Keratinocyte (primary cell): ENCODE data around the gene GPR146.

Experiments used
- CTCF ChIP-seq, 3 experiments: IDR thresholded peaks in 1 of 3; conservative IDR thresholded peaks in 1 of 3; optimal IDR thresholded peaks in 1 of 3; 2 replicates in 2 of 3; 3 replicates in 1 of 3; pipeline versions ENCODE3 to v1.5.1; 2011; ENCODE audit warnings: low read length in 3 of 3, mild to moderate bottlenecking in 3 of 3, moderate library complexity in 2 of 3, control low read depth in 1 of 3, inconsistent platforms in 1 of 3; ENCODE audit not compliant: insufficient read depth in 2 of 3; ENCODE audit errors: extremely low read depth in 1 of 3
- EZH2 ChIP-seq: IDR thresholded peaks from one replicate; pipeline ENCODE4 v1.6.1; 2012; ENCODE audit warnings: inconsistent platforms, mild to moderate bottlenecking, low read length, moderate library complexity

DNA sequence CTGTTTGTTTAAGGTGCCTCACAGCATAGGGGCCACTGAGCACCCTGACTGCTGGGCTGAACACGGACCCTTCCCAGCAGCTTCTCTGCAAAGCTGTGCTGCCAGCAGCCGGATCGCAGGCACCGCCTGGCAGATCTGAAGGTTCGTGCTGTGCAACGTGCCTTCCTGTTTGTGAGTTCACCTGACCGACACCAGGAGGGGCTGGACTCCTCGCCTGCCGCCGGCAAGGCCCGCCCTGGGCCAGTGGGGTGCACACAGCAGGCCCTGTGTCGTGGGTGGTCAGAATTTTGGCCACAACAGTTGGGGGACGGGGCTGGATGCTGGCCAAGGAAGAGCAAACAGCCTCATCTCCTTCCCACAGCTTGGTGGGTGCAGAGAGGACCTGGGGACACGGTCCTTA lies 48.8 kb upstream of the GPR146 start:
- TF ChIP-seq CTCF (optimal IDR thresholded peaks at IDR 0.05 in 1 of 3, IDR thresholded peaks at IDR 0.05 in 1 of 3, conservative IDR thresholded peaks at IDR 0.05 in 1 of 3; ENCODE audit: extremely low read depth in 1 of 3, insufficient read depth in 2 of 3, low read length in 3 of 3) (no peak), EZH2 (no peak)
